ENCODE results near the gene HDGFL3. TPM values are rescaled to one million over a fixed set of nuclear protein-coding genes. Genes with fewer than 3 reads are reported as not detected.

HDGFL3 gene
- total and polyA plus RNA-seq, 10 of the 15 experiments (the other 5 are each of a cell fraction or from before 2014, with no cell fraction given), result 5.6 to 40.6 (median 15.8) TPM

DNA sequence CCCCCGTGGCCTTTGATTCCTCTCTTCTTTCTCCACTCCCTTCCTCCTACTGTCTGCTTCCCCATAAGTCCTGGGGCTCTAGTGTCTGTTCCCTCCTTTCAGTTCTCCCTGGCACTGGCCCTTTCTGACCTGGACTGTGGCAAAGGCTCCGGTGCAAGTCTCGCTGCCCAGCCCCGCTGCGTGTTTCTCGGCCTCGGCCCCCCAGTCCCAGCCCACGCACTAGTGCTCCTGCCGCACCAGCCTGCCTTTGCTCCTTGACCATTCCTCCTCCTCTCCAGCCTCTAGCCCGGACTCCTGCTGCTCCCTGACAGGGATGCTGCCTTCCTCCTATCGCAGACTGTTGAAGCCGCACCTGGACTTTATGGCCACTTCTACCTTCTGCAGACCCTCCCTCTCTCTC lies 98.1 kb downstream of the HDGFL3 start (continued):
- TF ChIP-seq MTA3 (IDR thresholded peaks at IDR 0.05; ENCODE audit: borderline replicate concordance, low read length) (no peak), HDAC2 (IDR thresholded peaks at IDR 0.05) (no peak), ZNF384 (IDR thresholded peaks at IDR 0.05; ENCODE audit: borderline replicate concordance, low read depth, low read length) (no peak), DPF2 (IDR thresholded peaks at IDR 0.05) (no peak), NFYA (IDR thresholded peaks at IDR 0.05; ENCODE audit: borderline replicate concordance, low read depth, low read length) (no peak), SREBF2 (IDR thresholded peaks at IDR 0.05; ENCODE audit: low read length) (no peak), CEBPB (IDR thresholded peaks at IDR 0.05; ENCODE audit: borderline replicate concordance in 1 of 2, low read depth in 2 of 2, low read length in 2 of 2) (no peak), TCF12 (IDR thresholded peaks at IDR 0.05; ENCODE audit: low read depth, low read length) (no peak)
- TF ChIP-seq, protein P1, sequence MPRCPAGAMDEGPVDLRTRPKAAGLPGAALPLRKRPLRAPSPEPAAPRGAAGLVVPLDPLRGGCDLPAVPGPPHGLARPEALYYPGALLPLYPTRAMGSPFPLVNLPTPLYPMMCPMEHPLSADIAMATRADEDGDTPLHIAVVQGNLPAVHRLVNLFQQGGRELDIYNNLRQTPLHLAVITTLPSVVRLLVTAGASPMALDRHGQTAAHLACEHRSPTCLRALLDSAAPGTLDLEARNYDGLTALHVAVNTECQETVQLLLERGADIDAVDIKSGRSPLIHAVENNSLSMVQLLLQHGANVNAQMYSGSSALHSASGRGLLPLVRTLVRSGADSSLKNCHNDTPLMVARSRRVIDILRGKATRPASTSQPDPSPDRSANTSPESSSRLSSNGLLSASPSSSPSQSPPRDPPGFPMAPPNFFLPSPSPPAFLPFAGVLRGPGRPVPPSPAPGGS (IDR thresholded peaks at IDR 0.05; ENCODE audit: borderline replicate concordance, insufficient read depth, low read depth, low read length, poor library complexity, severe bottlenecking), result no peak

DNA sequence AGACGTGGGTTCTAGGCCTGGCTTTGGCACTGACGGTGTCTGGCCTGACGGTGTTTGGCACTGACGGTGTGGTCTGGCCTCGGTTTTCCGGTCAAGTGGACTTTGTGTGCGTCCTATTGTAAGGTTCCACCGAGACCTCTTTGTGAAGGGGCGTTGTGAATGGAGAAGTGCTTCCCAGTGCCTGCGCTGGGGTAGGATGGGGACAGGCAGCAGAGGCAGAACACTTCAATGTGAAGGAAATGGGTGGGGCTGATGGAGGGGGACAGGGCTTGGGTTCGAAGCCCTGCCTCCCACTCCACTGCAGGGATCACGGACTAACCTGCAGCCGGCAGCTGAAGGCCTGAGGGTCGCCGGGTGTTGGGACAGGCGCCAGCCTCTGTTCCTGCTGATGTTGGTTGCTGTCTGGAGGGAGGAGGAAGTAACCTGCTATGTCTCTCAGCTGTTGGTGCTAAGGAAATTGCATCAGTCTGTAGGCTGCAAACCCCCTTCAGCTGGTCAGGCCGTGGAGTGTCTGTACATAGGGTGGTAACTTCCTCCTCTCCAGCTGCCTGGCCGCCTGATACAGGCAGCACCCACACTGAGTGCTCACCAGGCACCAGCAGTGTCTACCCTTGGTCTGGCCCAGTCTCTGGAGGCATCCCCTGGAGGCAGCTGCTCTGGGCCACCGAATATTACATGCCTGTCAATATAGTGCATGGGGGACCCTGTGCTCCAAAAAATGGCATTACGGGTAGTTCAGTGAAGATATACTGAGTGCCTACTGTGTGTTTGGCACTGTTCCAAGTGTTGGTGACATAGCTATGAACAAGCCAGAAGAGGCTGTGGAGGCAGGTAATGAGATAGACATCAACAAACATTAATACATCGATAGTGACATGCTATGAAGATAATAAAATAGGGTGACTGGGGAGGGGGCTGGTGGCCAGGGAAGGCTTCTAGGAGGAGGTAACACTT lies 99.1 kb downstream of the HDGFL3 start:
- H3K4me3 ChIP-seq, result peak overlapping the region; percentile 67
- H3K9ac ChIP-seq (ENCODE audit: control insufficient read depth, insufficient read depth, low read length), result no peak overlapping the region
- intact Hi-C loops (cut with micrococcal nuclease; ENCODE audit: unreplicated experiment) (no loop called here), in situ Hi-C loops (cut with MboI) (no loop called here)
- ChIA-PET CTCF (no interaction called here), POLR2A (no interaction called here), RAD21 (ENCODE audit: unreplicated experiment) (no interaction called here), SMC1A (ENCODE audit: uncharacterized antibody, unreplicated experiment) (interaction anchor here (0.5 to 0.8 kb wide), 2 partner anchors 40 to 537 kb away, joined by 3 to 4 read pairs; no protein-coding TSS in a partner anchor)
- peak; percentile 90 for FAIRE-seq
- no peaks in the 10 kb centered on the region for H3K9me3 ChIP-seq (replicated peaks; ENCODE audit: control insufficient read depth, insufficient read depth, low read length)
- H4K20me1 ChIP-seq (ENCODE audit: control insufficient read depth, insufficient read depth), result no peaks in the 10 kb centered on the region
- no peaks in the 10 kb centered on the region for H3K27me3 ChIP-seq (replicated peaks in 1 of 2; ENCODE audit: control insufficient read depth in 2 of 2, insufficient read depth in 2 of 2, low read length in 1 of 2)
- H3K79me2 ChIP-seq (ENCODE audit: control insufficient read depth, insufficient read depth, low read length), result no peaks in the 10 kb centered on the region; the same call in 1 of the 2 replicates
- H3K27ac ChIP-seq (ENCODE audit: control insufficient read depth, insufficient read depth), result no peak overlapping the region
- WGBS (ENCODE audit: insufficient coverage, insufficient replicate concordance, low lambda C conversion rate, missing lambda C conversion rate), result 25% methylated on average over 21 of the region's 21 CpGs
- H2AFZ ChIP-seq (ENCODE audit: control insufficient read depth, low read depth, low read length), result peak overlapping the region; percentile 81
- peaks cover 0 to 1% of the 10 kb centered on the region in 2 experiments; a peak in 2 of 4 replicates for H3K36me3 ChIP-seq (ENCODE audit: control insufficient read depth in 2 of 2, insufficient read depth in 2 of 2, low read length in 1 of 2)
- peaks cover 19% of the 10 kb centered on the region for H3K4me1 ChIP-seq (ENCODE audit: control insufficient read depth, insufficient read depth, low read length)
- H3K4me2 ChIP-seq (ENCODE audit: control insufficient read depth, insufficient read depth), result peak overlapping the region; percentile 93
- peak; percentile 83 for ATAC-seq
- no TSS peak for BruUV-seq (replicated peaks)
- DNase-seq (ENCODE audit: low read depth, low spot score), result peak; percentile 24
- 0 out of 2 replicates have a peak, but pooled peaks have one; percentile 42 for TF ChIP-seq POLR2AphosphoS5 (IDR thresholded peaks at IDR 0.05; ENCODE audit: low read length)
- TF ChIP-seq RB1 (IDR thresholded peaks at IDR 0.05; ENCODE audit: borderline replicate concordance), result no peak
- 0 out of 2 replicates have a peak, but pooled peaks have one; percentile 5 for TF ChIP-seq YY1 (IDR thresholded peaks at IDR 0.05; ENCODE audit: low read depth, low read length)
- TF ChIP-seq SRF (IDR thresholded peaks at IDR 0.05; ENCODE audit: low read depth in 2 of 2, low read length in 2 of 2), result no peak
- no peak for TF ChIP-seq ASH2L (IDR thresholded peaks at IDR 0.05; ENCODE audit: borderline replicate concordance, low read depth)
- 0 out of 2 replicates have a peak, but pooled peaks have one; percentile 25 for TF ChIP-seq BRCA1 (IDR thresholded peaks at IDR 0.05; ENCODE audit: low read depth, low read length)
- TF ChIP-seq RBBP5 (conservative IDR thresholded peaks at IDR 0.05), result no peak
- TF ChIP-seq STAT1 (conservative IDR thresholded peaks at IDR 0.05), result no peak
- TF ChIP-seq IRF4 (IDR thresholded peaks at IDR 0.05; ENCODE audit: low read depth, low read length), result 0 out of 2 replicates have a peak, but pooled peaks have one; percentile 7
- TF ChIP-seq TCF12 (IDR thresholded peaks at IDR 0.05; ENCODE audit: low read depth, low read length), result peak; percentile 59; the same call in 1 of the 2 replicates
- peak; percentile 66; the same call in 1 of the 2 replicates for TF ChIP-seq POLR2A (IDR thresholded peaks at IDR 0.05; ENCODE audit: low read depth, low read length)
- TF ChIP-seq PML (IDR thresholded peaks at IDR 0.05; ENCODE audit: low read length), result no peak
- no peak for TF ChIP-seq SMARCA5 (IDR thresholded peaks at IDR 0.05)
- no peak for TF ChIP-seq TAF1 (IDR thresholded peaks at IDR 0.05; ENCODE audit: borderline replicate concordance, low read depth, low read length)
